Measurements from ENCODE around the gene BCCIP. TPM values are rescaled to one million over a fixed set of nuclear protein-coding genes. Genes with fewer than 3 reads are reported as not detected.

Gene BCCIP
- total RNA-seq (10 to 100 TPM; 21.9 to 29.9 TPM), polyA plus RNA-seq (10 to 100 TPM; 32.4 to 44.1 TPM)

DNA sequence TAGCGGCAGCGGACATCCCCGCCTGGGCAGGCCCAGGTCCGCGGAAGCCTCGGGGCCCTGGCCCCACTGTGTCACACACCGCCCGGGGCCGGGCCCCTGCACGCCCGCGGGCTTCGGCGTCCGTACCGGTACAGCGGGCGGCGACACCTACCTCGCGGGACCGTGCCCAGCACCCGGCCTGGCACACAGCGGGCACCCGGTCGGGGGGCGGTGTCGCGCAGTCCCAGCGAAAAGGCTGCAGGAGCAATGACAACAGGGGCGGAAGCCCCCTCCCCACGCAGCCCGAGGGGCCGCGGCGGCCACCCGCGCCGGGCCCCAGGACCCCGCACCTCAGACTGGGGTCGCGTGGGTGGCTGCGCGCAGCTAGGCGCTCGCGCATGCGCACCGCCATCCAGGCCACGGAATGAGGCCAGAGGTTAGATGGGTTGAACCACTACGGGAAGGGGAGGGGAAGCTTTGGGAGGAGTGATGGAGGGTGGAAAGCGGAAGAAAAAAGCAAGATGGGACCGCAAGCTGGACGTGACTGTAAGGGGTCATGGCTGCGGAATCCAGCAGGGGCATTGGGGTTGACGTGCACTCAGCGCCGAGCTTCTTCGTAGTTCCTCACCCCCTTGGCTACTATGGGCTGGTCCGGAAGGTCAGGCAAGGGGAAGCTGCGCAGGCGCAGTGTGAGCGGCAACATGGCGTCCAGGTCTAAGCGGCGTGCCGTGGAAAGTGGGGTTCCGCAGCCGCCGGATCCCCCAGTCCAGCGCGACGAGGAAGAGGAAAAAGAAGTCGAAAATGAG is at the start of gene BCCIP, which contains the start of gene UROS:
BCCIP (plus strand) TSS at position 669 of the 785 bp plus-strand sequence; CDS start at position 681, 12 bp downstream.
UROS (minus strand) TSS at position 381 of the 785 bp plus-strand sequence. CDS start 6,759 bp downstream, outside the sequence.
- H3K4me3 ChIP-seq (ENCODE audit: low read depth in 1 of 3, low read length in 3 of 3): peak within 1 kb of the TSS; percentile 78 to 100 (median 97)
- no peaks in the 10 kb centered on the region for H3K9me3 ChIP-seq (ENCODE audit: control insufficient read depth in 4 of 4, low read length in 3 of 4)
- peak; percentile 90 for DNase-seq (ENCODE audit: low spot score)
- no peaks in the 10 kb centered on the region for H3K27me3 ChIP-seq (ENCODE audit: control insufficient read depth in 4 of 4, insufficient read depth in 4 of 4, low read length in 3 of 4)
- peaks cover under 1 to 8% (median 7%) of the 10 kb centered on the region in 4 donors for H3K36me3 ChIP-seq (ENCODE audit: control insufficient read depth in 4 of 4, insufficient read depth in 3 of 4, low read depth in 1 of 4, low read length in 3 of 4)
- H3K9ac ChIP-seq (ENCODE audit: low read depth in 1 of 2, low read length in 2 of 2): peak within 1 kb of the TSS; percentile 61 to 65
- peaks cover 5 to 42% (median 40%) of the 10 kb centered on the region in 4 donors for H3K4me1 ChIP-seq (ENCODE audit: control insufficient read depth in 4 of 4, insufficient read depth in 4 of 4, low read length in 3 of 4)
- under 1% methylated on average over 74 of the region's 74 CpGs for WGBS
- TF ChIP-seq CTCF (IDR thresholded peaks at IDR 0.05; ENCODE audit: low read depth, low read length, missing input control) (no peak), JUND (IDR thresholded peaks at IDR 0.05) (no peak), FOXA1 (IDR thresholded peaks at IDR 0.05) (no peak), RXRA (IDR thresholded peaks at IDR 0.05) (peak; percentile 85 to 89), GABPA (IDR thresholded peaks at IDR 0.05 in 1 of 2, conservative IDR thresholded peaks at IDR 0.05 in 1 of 2) (peak in 1 of 2 donors; percentile 51), NR2F2 (IDR thresholded peaks at IDR 0.05) (peak; percentile 91), SP1 (IDR thresholded peaks at IDR 0.05) (peak; percentile 59), ZBTB33 (IDR thresholded peaks at IDR 0.05) (no peak), FOXA2 (IDR thresholded peaks at IDR 0.05) (no peak), HNF4G (IDR thresholded peaks at IDR 0.05) (no peak), YY1 (IDR thresholded peaks at IDR 0.05) (peak; percentile 98), TAF1 (conservative IDR thresholded peaks at IDR 0.05) (no peak), EGR1 (IDR thresholded peaks at IDR 0.05; ENCODE audit: low read depth in 2 of 2) (peak in 1 of 2 donors; percentile 56), RAD21 (IDR thresholded peaks at IDR 0.05) (no peak), HNF4A (conservative IDR thresholded peaks at IDR 0.05) (peak in 1 of 2 donors; percentile 20)
- TF ChIP-seq, protein P1, sequence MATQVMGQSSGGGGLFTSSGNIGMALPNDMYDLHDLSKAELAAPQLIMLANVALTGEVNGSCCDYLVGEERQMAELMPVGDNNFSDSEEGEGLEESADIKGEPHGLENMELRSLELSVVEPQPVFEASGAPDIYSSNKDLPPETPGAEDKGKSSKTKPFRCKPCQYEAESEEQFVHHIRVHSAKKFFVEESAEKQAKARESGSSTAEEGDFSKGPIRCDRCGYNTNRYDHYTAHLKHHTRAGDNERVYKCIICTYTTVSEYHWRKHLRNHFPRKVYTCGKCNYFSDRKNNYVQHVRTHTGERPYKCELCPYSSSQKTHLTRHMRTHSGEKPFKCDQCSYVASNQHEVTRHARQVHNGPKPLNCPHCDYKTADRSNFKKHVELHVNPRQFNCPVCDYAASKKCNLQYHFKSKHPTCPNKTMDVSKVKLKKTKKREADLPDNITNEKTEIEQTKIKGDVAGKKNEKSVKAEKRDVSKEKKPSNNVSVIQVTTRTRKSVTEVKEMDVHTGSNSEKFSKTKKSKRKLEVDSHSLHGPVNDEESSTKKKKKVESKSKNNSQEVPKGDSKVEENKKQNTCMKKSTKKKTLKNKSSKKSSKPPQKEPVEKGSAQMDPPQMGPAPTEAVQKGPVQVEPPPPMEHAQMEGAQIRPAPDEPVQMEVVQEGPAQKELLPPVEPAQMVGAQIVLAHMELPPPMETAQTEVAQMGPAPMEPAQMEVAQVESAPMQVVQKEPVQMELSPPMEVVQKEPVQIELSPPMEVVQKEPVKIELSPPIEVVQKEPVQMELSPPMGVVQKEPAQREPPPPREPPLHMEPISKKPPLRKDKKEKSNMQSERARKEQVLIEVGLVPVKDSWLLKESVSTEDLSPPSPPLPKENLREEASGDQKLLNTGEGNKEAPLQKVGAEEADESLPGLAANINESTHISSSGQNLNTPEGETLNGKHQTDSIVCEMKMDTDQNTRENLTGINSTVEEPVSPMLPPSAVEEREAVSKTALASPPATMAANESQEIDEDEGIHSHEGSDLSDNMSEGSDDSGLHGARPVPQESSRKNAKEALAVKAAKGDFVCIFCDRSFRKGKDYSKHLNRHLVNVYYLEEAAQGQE (IDR thresholded peaks at IDR 0.05): no peak
- TF ChIP-seq, protein P2, sequence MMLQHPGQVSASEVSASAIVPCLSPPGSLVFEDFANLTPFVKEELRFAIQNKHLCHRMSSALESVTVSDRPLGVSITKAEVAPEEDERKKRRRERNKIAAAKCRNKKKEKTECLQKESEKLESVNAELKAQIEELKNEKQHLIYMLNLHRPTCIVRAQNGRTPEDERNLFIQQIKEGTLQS (IDR thresholded peaks at IDR 0.05): no peak
- TF ChIP-seq, protein P3, sequence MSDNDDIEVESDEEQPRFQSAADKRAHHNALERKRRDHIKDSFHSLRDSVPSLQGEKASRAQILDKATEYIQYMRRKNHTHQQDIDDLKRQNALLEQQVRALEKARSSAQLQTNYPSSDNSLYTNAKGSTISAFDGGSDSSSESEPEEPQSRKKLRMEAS (IDR thresholded peaks at IDR 0.05): peak; percentile 79
- peak within 1 kb of the TSS; percentile 82 to 91 for H3K27ac ChIP-seq (ENCODE audit: low read depth in 1 of 2, low read length in 2 of 2)

Measured in liver (tissue), 9 donors.